Measurements from ENCODE around the gene GPR18.

GRCh38 chr13:99265821-99266426, 7.7 kb upstream of the GPR18 start:
- TF ChIP-seq CTCF (IDR thresholded peaks at IDR 0.05): peak; percentile 60 to 76 (median 65)
- no peak for TF ChIP-seq POLR2A (IDR thresholded peaks at IDR 0.05)

All from adrenal gland (tissue), 5 donors.